OCI-LY7 (cell line): ENCODE data around the gene PURA. TPM values are rescaled to one million over a fixed set of nuclear protein-coding genes. Genes with fewer than 3 reads are reported as not detected.

ENCODE experiments used
- BruUV-seq: library from RNA; stranded (reverse); fragments of 400-500 nt; replicated peaks from 2 replicates; lab custom pipeline; 2021; lab: Mats Ljungman, UMichigan
- CTCF ChIA-PET: fragments of 300-600 bp; sonication (Branson Sonifier 250); formaldehyde crosslinking; loops from one replicate; lab custom pipeline; 2022; ENCODE audit warnings: antibody characterized with exemption; ENCODE audit not compliant: unreplicated experiment; lab: Charles Lee
- POLR2A ChIA-PET: fragments of 300-600 bp; sonication (Branson Sonifier 250); formaldehyde crosslinking; loops from one replicate; lab custom pipeline; 2022; ENCODE audit warnings: antibody characterized with exemption; lab: Charles Lee
- DNase-seq: peaks from one replicate; pipeline ENCODE4 v3.0.0-alpha.2; 2015; ENCODE audit warnings: low spot score
- H2AFZ ChIP-seq: fragments of 200-600 bp; sonication (generic), shearing (Covaris generic); 2 replicates; pipeline ENCODE4 v1.6.1; 2014; ENCODE audit warnings: mild to moderate bottlenecking, antibody characterized with exemption, low read length, moderate library complexity
- H3K27ac ChIP-seq: fragments of 200-600 bp; sonication (generic); 2 replicates; pipeline ENCODE4 v1.5.1; 2014; ENCODE audit warnings: mixed run types, low read depth, mild to moderate bottlenecking, moderate library complexity, low read length, inconsistent platforms; ENCODE audit not compliant: poor library complexity, severe bottlenecking
- H3K36me3 ChIP-seq: fragments of 200-600 bp; sonication (generic); 2 replicates; pipeline ENCODE4 v1.6.1; 2014; ENCODE audit warnings: mild to moderate bottlenecking, antibody characterized with exemption, low read length, moderate library complexity, mixed read lengths; ENCODE audit not compliant: insufficient read depth
- H3K4me1 ChIP-seq: fragments of 200-600 bp; sonication (generic); 2 replicates; pipeline ENCODE4 v1.5.1; 2014; ENCODE audit warnings: mild to moderate bottlenecking, low read length; ENCODE audit not compliant: insufficient read depth, poor library complexity, severe bottlenecking
- H3K4me2 ChIP-seq: fragments of 200-600 bp; sonication (generic); 2 replicates; pipeline ENCODE4 v1.6.1; 2014; ENCODE audit warnings: mild to moderate bottlenecking, low read length
- H3K4me3 ChIP-seq: fragments of 200-600 bp; sonication (generic); 2 replicates; pipeline ENCODE4 v1.5.1; 2014; ENCODE audit warnings: mild to moderate bottlenecking, low read depth, low read length; ENCODE audit not compliant: poor library complexity, severe bottlenecking
- H3K79me2 ChIP-seq: fragments of 200-600 bp; sonication (generic); 2 replicates; pipeline ENCODE4 v1.6.1; 2016; ENCODE audit warnings: low read depth, mild to moderate bottlenecking, low read length, moderate library complexity, mixed read lengths; ENCODE audit not compliant: insufficient read depth
- H3K9me2 ChIP-seq: fragments of 200-600 bp; sonication (generic); 2 replicates; pipeline ENCODE4 v1.6.1; 2016; ENCODE audit warnings: mild to moderate bottlenecking, low read length, mixed read lengths; ENCODE audit not compliant: insufficient read depth
- H3K9me3 ChIP-seq: fragments of 200-600 bp; sonication (generic); 2 replicates; pipeline ENCODE4 v1.6.1; 2014; ENCODE audit warnings: mild to moderate bottlenecking, mixed run types, low read length, mixed read lengths
- H4K20me1 ChIP-seq: fragments of 200-600 bp; sonication (generic); 2 replicates; pipeline ENCODE4 v1.6.1; 2014; ENCODE audit warnings: mild to moderate bottlenecking, antibody characterized with exemption, low read length, moderate library complexity, mixed read lengths; ENCODE audit not compliant: insufficient read depth
- CTCF ChIP-seq: fragments of 200-600 bp; sonication (generic); conservative IDR thresholded peaks from 2 replicates; pipeline ENCODE4 v1.5.1; 2014; ENCODE audit warnings: mild to moderate bottlenecking, antibody characterized with exemption, low read length, moderate library complexity, mixed read lengths
- EZH2phosphoT487 ChIP-seq: fragments of 200-600 bp; sonication (generic); IDR thresholded peaks from 2 replicates; pipeline ENCODE4 v1.6.1; 2018; ENCODE audit warnings: low read depth, borderline replicate concordance, mild to moderate bottlenecking, mixed run types, antibody characterized with exemption, low read length, moderate library complexity, mixed read lengths
- intact Hi-C: fragments of 100-400 bp; cut with micrococcal nuclease; formaldehyde crosslinking; loops from one replicate; pipeline ENCODE4 v1.10.0; 2022; ENCODE audit not compliant: unreplicated experiment
- total RNA-seq, 2 experiments: library from RNA; depleted of rRNA in 1 of 2; stranded (reverse); fragments of >200 nt in 1 of 2; shearing (Covaris generic) in 1 of 2; gene quantifications; 2 replicates each; pipeline ENCODE4 v1.2.3, GENCODE V29; 2014 to 2022

PURA gene
- total RNA-seq, 2 experiments from 2014 or later, result 19.0 to 19.7 TPM

- Histone ChIP-seq H3K79me2 (peaks cover 85% of the 10 kb centered on the region), H3K4me1 (peaks cover 66% of the 10 kb centered on the region)
- TF ChIP-seq EZH2phosphoT487 (no peak), CTCF (no peak)
Measured at GRCh38 chr5:140114341-140115185, 654 bp downstream of the PURA start.

GRCh38 chr5:140115186-140115500 lies 1.2 kb downstream of the PURA start:
- H3K36me3 ChIP-seq, result peaks cover 10% of the 10 kb centered on the region
- TF ChIP-seq CTCF, result no peak
- H3K9me2 ChIP-seq, result no peaks in the 10 kb centered on the region
- CTCF ChIA-PET, result no interaction called here
- POLR2A ChIA-PET, result interaction anchor here (0.9 to 1.2 kb wide), 2 partner anchors 10 to 15 kb away, joined by 3 to 5 read pairs; no protein-coding TSS in a partner anchor
- no peak for DNase-seq
- H3K4me1 ChIP-seq, result peaks cover 60% of the 10 kb centered on the region
- H3K4me3 ChIP-seq, result peak overlapping the region; percentile 86
- peak overlapping the region; percentile 78 for H3K4me2 ChIP-seq
- no peaks in the 10 kb centered on the region for H3K9me3 ChIP-seq
- intact Hi-C loops, result loop anchor here (2.0 to 10.0 kb wide), 2 partner anchors 42 to 550 kb away; partner anchors contain the start of gene UBE2D2
- H3K27ac ChIP-seq, result peak overlapping the region; percentile 68
- H3K79me2 ChIP-seq, result peaks cover 79% of the 10 kb centered on the region
- H4K20me1 ChIP-seq, result peaks cover 28% of the 10 kb centered on the region
- H2AFZ ChIP-seq, result no peak overlapping the region; the same call in 1 of the 2 replicates
- BruUV-seq, result no TSS peak

More at GRCh38 chr5:140114341-140115185, 654 bp downstream of the PURA start:
- Histone ChIP-seq H4K20me1 (peaks cover 34% of the 10 kb centered on the region), H3K9me3 (no peaks in the 10 kb centered on the region), H3K4me3 (peak overlapping the region; percentile 86), H2AFZ (peak overlapping the region; percentile 52; the same call in 1 of the 2 replicates), H3K36me3 (peaks cover 10% of the 10 kb centered on the region), H3K9me2 (no peaks in the 10 kb centered on the region), H3K27ac (peak overlapping the region; percentile 68), H3K4me2 (peak overlapping the region; percentile 78)
- ChIA-PET CTCF (no interaction called here), POLR2A (interaction anchor here (0.6 to 1.3 kb wide), 3 partner anchors 9 to 354 kb away, joined by 3 read pairs; no protein-coding TSS in a partner anchor)
- peak; percentile 71 for DNase-seq
- intact Hi-C loops, result loop anchor here (1.0 to 10.0 kb wide), 3 partner anchors 42 to 550 kb away; partner anchors contain the start of genes CYSTM1 and UBE2D2
- no TSS peak for BruUV-seq
